Activated CD4-positive, alpha-beta T cell treated with anti-CD3 and anti-CD28 coated beads for 1 hour (primary cell): ENCODE data around the gene BSDC1.

Experiments used
- DNase-seq: peaks from one replicate; pipeline ENCODE4 v3.0.0-alpha.2; 2020

Gene BSDC1

DNA sequence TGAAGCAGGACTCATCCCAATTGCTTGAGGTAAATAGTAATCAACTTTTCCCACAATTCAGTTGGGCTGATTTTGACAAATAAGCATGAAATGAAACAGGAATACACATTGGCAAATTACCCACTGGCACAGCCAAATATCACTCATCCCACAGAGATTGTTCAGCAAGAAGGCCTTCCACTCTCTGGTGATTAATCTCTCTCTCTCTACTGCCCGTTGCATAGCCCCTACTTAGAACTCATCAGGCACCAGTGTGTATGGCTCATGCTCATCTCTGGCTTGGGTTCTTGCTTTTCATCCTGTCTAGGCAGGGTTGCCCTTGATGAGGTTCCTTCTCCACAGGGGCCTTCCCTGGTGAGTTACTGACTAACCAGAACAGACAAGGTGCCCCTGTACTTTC lies 1.1 kb downstream of the BSDC1 start:
- DNase-seq = no peak

DNA sequence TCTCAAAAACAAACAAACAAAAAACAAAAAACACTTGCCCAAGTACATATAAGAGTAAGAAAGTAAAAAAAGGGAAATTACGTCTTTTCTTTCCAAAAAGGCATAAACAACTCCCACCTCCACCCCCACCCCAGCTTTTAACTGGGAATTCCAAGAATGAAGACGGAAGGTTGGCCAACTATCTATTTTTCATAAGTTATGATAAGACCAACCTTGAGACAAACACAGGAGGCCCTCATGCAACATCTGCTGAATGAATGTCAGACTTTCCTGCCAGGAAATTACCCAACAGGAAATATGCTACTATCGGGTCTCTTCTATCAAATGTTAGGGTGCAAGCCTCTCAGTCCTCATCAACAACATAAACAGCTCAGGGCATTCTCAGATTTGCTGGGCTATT lies 1.9 kb downstream of the BSDC1 start:
- DNase-seq = no peak

DNA sequence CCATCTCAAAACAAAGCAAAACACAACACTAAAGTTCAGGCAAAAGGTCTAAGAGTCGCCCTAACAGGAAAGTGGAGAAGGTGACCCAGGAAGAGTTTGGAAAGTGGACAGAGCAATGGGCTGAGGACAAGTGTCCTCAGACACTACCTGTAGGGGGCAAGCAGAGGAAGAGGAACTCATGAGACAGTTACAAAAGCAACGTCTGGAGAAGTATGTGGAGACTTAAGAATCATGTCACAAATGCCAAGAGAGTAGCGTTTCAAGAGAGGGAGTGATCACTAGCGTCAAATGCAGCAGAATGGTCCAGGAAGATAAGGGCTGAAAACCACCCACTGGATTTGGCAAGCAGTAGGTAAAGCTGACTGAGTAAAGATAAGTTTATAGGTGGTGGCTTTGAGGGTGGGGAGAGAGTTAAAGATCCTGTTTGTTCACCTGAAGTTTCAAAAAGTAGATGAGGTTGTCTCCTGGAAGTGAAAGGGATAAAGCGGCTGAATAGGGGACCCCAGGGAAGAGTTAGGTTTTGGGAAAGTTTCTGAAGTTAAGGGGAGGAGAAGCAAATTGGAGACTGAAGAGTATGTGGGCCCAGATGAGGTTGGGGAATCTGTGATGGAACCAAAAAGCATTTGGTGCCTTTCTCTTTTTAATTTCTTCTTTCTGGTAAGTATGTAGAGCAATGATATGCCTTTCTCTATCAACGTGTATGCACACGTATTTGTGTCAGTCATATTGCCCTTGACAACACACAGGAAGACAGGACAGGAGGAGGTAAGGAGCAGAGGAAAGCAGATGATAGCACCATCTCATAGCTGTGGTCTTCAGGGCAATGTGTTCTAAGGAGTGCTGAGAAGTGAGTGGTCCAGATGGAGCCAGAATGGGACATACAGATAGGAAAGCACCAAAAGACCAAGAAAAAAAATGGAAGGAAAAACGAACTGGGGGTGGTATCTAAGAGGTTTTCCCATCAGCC lies 3.1 kb downstream of the BSDC1 start:
- no peak for DNase-seq

DNA sequence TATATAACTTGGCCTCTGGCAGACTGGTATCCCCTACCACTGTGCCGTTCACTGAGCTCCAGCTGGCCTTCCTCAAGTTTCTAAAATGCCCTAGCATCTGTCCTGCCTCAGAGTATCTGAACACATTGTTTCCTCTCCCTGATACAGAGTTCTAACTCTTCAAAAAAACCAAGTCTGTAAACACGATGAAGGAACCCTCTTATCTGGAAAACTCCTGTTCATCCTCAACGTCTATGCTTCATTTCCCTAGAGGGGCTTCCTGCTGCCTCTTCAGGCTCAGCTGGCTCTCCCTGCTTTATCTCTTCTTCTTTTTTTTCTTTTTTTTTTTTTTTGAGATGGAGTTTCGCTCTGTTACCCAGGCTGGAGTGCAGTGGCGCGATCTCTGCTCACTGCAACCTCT lies 5.6 kb downstream of the BSDC1 start:
- no peak for DNase-seq

DNA sequence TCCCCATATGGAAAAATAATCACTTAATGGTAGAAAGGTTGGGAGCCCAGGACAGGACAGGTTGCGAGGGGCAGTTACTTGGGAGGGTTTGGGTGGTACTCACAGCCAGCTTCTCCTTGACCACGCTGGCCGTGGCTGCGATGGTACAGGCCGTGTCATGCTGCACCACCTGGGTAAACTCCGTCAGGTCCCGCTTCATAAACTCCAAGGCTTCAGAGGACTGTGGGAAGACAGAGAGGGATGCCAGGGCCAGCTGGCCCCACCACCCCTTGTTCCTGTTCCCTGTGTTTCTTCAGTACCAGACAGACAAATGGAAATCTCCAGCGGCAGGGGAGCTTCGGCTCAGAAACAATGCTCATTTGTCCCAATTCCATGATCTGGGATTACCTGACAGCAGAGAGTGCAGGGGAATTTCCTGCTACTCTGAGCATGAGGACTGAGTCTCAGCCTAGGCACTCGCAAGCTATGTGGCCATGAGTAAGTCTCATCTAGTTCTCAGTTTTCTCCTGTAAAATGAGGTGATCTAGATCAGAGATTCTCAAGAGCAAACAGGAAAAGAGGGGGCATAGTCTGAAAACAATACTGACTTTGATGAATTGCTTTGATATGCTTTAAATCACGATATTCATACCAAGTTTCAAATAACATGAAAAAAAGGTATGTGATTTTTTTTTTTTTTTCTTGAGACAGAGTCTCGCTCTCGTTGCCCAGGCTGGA lies 7.4 kb downstream of the BSDC1 start:
- DNase-seq = no peak

DNA sequence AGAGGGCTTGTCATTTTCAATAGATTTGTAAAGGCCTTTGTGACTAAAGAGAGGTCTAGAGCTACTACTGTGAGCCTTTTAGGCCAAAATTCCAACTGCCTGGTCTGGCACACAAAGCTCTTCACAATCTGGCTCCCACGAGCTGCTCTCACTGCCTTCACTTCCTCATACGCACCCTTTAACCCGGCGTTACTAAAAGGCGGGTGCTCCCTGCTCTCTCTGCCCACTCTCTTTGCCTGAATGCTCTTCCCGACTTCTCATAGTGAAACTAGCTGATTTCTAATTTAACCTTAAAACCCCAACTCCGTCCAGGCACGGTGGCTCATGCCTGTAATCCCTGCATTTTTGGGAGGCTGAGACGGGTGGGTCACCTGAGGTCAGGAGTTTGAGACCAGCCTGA lies 14.2 kb downstream of the BSDC1 start:
- DNase-seq = no peak

DNA sequence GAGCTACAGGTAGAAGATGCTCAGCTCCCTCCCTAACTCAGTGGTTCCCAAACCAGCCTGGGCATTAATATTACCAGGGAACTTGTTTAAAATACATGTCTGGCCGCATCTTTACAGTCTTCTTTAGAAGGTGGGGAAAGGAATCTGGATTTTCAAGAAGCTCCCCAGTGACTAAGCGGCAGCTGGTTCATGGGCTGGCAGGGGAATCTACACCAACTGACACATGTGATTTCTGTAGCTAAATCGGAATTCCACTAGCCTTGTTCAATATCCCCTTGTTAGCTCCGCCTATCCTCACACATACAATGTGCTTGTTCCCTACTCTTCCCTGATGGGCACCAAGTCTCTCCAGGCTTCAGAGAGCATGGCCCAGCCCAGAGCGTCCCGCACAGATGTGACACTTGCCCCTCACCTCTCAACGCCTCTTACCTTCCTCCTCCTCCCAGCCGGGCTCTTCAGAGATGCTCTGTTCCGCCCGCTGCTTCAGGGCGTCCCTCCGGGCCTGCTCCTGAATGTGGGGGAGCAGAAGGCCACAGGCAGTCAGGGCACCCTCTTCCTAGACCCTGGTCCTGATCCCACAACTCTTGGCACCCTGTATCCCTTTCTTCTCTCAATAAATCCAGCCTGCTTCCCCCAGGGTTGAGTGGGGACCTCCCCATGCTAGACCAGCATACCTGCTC lies 16.6 kb downstream of the BSDC1 start:
- no peak for DNase-seq

DNA sequence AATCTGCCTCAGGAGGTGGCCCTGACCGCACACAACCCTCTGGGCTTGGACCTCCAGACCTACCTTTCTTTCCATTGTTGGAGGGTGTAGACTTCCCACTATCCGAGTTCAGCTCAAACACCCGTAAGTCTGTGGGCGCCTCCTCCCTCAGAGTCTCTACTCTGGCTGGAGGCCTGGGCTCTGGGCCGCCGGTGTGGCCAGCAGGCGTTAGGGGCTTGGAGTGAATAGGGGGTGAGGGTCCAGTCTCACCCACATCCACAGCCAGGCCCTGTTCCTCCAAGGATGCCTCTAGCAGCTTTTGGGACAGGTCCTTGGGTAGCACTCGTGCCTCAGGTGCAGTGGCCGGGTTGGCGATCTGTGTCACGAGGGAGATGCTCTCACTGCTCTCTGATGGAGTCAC lies 18.0 kb downstream of the BSDC1 start:
- DNase-seq = no peak

DNA sequence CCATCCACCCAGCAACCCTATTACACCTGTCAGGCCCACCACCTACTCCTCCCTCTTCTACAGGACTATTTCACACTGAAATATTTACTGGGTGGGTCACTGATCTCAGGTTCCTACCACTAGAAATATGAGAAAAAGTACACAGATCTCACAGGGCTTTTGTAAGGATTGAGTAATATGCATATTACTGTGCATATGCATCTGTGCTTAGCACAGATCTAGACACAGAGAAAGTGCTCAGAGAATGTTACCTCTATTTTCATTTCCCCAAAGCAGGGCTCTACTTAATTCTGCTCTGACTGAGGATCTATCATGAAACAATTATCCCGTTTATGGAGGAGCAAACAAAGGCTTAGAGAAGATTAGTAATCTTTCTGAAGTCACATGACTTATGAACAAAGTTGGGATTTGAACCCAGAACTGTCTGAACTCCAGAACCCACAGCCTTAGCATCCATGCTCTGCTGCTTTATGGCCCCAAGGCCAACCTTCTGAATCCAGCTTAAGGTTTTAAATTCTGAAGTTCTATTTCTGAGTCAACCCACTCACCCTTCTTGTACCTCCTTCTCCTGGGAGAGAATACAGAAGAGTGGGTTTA lies 20.1 kb downstream of the BSDC1 start:
- no peak for DNase-seq

DNA sequence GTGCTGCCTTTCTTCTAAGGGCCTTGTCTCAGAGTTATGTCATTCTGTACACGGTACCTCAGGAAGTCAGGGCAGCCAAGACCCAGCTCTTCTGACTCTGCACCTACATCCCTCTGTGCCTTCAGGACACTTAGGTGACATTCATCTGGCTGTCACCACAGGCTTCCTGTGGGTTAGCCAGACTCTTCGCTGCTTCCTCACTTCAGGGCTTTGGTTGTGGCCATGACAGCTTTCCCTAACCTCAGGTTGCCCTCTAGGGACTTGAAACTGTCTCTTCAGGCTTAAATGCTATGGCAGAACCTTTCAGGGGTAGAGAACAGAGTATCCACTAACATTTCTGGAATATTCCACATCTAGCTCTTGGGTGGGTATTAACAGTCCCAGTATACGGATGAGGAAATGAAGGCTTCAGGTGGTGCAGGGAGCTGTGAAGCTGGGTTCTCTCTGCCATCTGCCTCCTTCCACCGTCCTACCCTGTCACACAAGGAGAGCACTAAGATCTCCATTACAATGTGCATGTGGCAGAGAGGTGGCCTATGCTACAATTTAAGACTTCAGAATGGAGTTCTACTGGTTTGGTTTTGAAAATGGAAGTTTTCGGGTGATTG lies 22.0 kb downstream of the BSDC1 start:
- DNase-seq = peak; percentile 27

DNA sequence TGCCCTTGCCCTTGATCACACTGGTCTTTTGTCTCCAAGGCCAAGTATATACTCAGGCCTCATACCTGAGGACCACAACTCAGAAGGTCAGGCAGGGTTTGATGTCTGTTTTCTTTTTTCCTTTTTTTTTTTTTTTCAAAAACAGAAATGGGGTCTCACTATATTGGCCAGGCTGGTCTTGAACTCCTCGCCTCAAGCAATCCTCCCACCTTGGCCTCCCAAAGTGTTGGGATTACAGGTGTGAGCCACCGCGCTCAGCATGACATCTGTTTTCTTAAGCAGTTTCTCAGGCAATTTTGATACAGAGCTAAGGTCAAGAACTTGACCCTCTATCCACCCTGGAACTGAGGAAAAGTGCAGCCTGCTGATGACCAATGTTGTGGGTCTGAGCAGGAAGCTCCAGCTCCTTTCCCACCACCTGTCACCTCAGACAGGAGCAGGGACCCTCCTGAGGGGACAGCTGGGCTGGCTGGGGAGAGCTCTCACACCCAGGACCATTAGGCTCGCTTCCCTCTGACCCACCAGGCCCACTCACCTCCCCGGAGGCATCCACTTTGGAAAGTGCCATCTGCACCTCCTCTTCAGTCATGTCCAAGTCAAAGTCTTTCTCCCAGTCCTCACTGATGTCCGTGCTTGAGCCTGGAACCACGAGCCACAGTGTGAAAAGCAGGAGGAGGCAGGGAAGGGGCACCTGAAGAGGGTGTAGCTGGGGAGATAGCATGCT lies 26.2 kb downstream of the BSDC1 start:
- DNase-seq = no peak

DNA sequence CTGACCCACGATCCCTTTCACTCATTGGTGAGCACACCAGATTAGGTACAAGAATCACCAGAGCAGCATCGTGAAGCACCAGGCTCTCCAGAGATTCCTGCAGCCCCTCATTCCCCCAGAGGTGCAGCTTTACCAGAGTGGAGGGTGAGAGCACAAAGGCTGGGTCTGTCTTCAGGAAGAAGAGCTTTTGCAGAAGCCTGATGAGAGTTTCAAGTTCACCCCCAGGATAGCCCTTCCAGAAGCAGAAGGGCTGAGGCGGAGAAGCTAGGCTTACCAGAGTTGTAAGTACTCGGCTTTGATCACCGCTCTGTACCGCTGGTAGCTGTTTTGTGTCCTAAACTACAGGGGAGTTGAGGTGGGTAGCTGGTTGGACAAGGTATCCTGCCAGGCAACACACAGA lies 28.8 kb downstream of the BSDC1 start:
- no peak for DNase-seq

DNA sequence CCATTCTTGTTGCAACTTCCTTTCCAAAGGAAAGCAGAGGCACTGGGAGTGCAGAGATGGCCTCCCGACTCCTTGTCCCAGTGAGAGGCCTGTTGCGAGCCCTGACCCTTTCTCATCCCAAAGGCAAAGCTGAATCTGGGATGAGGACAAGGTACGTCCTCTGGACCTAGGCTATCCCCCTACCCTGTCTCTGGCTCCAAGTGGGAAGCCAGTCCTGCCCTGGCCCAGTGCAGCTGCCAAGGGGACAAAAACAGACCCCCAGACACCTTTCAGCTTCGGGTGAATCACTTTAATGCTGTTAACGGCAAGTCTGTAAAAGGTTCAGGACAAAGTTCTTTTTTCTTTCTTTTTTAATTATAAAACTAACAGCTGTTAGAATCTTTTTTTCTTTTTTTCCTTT lies 29.4 kb downstream of the BSDC1 start:
- DNase-seq = no peak

DNA sequence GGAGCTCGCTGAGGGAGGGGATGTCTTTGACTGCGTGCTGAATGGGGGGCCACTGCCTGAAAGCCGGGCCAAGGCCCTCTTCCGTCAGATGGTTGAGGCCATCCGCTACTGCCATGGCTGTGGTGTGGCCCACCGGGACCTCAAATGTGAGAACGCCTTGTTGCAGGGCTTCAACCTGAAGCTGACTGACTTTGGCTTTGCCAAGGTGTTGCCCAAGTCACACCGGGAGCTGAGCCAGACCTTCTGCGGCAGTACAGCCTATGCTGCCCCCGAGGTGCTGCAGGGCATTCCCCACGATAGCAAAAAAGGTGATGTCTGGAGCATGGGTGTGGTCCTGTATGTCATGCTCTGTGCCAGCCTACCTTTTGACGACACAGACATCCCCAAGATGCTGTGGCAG lies 30.5 kb downstream of the BSDC1 start:
- no peak for DNase-seq

DNA sequence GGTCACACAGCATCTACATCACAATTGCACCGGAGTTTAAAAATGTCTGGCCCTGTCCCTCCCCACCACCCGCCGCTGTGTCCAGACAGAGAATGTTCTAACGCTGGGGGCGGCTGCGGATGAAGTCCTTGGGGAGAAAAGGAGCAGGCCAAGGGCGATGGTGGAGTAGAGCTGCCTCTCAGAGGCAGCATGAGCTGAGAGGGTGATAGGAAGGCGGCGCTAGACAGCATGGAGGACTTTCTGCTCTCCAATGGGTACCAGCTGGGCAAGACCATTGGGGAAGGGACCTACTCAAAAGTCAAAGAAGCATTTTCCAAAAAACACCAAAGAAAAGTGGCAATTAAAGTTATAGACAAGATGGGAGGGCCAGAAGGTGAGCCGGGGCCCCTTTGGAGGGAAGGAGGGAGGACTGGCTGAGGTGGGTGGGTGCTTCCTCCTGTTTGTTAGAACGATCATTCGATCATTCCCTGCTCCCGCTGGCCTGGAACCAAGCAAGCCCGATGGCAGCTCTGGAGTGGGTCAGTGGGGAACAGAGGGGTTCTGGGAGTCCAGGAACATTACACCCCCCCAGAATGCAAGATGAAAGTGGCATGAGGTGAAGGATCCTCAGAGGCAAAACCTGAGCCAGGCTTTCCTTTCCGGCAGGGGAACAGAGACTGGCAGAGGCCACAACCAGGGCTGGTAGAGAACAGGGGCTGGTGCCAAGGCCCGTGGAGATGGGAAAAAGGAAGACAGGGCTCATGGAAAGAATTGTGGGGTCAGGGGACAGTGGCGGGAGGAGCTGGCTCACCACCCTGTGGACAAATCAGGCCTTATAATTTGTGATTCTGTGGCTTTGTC lies 31.5 kb downstream of the BSDC1 start, which contains the start of the genes FAM229A and TSSK3:
FAM229A (minus strand) TSS at position 12 of the 840 bp plus-strand sequence. CDS start 394 bp downstream, outside the sequence.
TSSK3 (plus strand) TSS at position 66 of the 840 bp plus-strand sequence; CDS start at position 229, 163 bp downstream.
- no peak for DNase-seq

DNA sequence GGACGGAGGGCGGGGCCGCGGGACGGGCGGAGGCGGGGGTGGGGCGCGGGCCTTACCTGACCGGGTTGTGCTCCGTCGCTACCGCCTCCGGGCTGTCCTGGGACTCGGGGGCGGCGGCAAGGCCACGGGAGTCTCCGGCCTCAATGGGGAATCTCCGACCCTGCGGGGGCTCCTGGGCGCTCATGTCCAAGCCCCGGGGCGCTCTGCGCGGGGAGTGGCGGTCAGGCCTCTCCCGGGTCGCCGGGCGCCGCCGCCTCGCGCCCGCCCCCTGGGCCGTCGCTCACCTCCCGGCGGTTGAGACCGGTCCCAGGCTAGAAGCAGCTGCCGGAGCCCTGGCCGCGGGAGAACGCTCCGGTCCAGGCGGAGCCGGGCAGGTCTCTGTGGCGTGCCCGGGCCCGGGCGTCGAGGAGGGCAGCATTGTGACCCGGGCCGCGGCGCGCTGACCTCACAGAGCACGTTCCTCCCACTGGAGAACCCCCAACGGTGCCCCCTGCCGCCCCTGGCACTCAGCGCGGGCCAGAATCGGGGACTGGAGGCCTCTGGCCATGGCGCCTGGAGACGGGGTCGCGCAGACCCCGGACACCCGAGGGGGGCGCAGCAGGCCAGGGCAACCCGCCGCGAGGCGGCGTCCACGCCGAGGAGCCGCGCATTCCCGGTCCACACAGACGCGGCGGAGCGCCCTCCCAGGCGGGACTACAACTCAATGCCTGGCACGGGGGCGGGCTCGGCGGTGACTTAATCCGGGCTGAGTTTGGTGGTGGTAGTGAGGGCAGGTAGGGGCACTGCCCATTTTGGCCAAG lies 32.4 kb downstream of the BSDC1 start:
- DNase-seq = no peak

DNA sequence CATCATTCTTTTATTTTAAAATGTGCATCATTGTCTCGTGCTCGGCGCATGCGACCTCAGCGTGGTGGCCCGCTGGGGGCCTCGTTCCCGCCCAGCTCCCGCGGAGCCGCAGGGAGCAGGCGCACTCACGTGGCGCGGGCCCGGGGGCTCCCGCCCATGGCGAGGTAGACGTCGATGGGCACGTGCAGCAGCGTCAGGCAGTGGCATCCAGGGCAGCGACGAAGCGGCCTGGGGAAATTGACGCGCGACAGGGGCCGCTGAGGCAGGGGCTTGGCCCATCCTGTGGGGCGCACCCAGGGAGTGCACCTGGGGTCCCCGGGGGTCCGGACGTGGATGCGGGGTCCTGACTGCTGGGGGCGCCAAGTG lies 33.0 kb downstream of the BSDC1 start:
- no peak for DNase-seq

DNA sequence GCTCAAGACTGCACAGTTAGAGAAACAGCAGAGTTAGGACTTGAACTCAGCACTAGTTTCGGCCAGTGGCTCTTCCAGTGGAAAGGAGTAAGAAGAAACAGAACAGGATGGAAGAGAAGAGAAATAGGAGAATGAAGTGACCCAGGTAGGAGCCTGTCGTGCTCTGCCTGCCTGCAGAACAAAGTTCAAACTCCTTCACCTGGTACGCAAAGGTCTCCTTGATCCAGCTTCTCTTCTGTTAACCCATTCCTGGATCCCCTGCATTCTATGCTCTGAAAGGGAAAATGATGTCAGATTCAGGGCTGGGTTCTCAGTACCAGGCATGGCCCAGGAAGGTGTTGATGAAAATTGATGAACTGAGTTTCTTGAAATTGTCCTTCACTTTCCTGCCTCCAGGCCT lies 35.8 kb downstream of the BSDC1 start:
- DNase-seq = no peak

DNA sequence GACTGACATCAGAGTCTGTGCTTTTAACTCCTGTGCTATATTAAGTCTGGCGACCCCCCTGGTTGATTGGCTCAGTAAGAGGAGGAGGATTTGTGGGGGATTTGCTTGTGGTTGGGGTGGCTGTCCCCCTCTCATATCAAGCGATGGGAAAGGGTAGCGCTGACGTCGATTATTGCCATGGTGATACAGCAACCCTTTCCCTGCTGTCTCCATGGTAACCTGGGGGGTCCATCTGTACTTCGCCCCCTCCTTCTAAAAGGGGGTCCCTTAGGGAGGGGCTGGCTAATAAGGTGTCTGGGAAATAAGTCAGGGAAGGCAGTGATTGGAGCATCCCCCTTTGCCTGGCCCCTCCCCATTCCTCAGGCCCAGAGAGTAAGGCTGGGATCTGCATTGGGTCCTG lies 36.6 kb downstream of the BSDC1 start:
- no peak for DNase-seq

DNA sequence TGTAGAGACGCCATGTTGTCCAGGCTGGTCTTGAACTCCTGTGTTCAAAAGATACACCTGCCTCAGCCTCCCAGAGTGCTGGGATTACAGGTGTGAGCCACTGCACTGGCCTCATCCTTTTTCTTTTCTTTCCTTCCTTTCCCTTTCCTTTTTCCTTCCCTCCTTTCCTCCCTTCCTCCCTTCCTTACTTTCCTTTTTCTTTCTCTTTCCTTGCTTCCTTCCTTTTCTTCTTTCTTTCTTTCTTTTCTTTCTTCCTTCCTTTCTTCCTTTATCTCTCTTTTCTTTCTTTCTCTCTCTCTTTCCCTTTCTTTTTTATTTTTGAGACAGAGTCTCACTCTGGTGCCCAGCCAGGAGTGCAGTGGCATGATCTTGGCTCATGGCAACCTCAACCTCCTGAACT lies 37.8 kb downstream of the BSDC1 start:
- no peak for DNase-seq
